HepG2 (cell line): ENCODE data around the gene OPN5.
A peak's percentile ranks its signal among the peaks of the same experiment; 100 is the strongest.

ENCODE experiments used
- CEBPB ChIP-seq: IDR thresholded peaks from 2 replicates; pipeline ENCODE4 v1.6.1; 2011; ENCODE audit warnings: low read depth, low read length, improper control_type of control experiment, borderline replicate concordance
- CTCF ChIP-seq: sonication (generic); formaldehyde crosslinking; IDR thresholded peaks from 2 replicates; pipeline ENCODE4 v1.5.0; 2020; ENCODE audit warnings: mild to moderate bottlenecking, missing genetic modification reagents, moderate library complexity
- DR1 ChIP-seq: sonication (generic); formaldehyde crosslinking; IDR thresholded peaks from 2 replicates; pipeline ENCODE4 v1.8.0; 2021; ENCODE audit warnings: mild to moderate bottlenecking, missing genetic modification reagents, inconsistent platforms
- KDM5B ChIP-seq: sonication (generic); formaldehyde crosslinking; IDR thresholded peaks from 2 replicates; pipeline ENCODE4 v1.4.0; 2020; ENCODE audit warnings: missing genetic modification reagents, mild to moderate bottlenecking, borderline replicate concordance
- NCOA5 ChIP-seq: sonication (generic); formaldehyde crosslinking; IDR thresholded peaks from 2 replicates; pipeline ENCODE4 v1.4.0; 2020; ENCODE audit warnings: missing genetic modification reagents
- PATZ1 ChIP-seq: sonication (generic); formaldehyde crosslinking; IDR thresholded peaks from 2 replicates; pipeline ENCODE4 v1.4.0; 2020; ENCODE audit warnings: missing genetic modification reagents
- RAD21 ChIP-seq: fragments of 450-650 bp; formaldehyde crosslinking; IDR thresholded peaks from 2 replicates; pipeline ENCODE4 v1.5.0; 2020; ENCODE audit warnings: mild to moderate bottlenecking
- SALL1 ChIP-seq: sonication (generic); formaldehyde crosslinking; IDR thresholded peaks from 2 replicates; pipeline ENCODE4 v1.8.0; 2022; ENCODE audit warnings: mild to moderate bottlenecking, missing genetic modification reagents
- TBL1XR1 ChIP-seq: fragments of 150-350 bp; IDR thresholded peaks from 2 replicates; pipeline ENCODE4 v1.6.1; 2014; ENCODE audit warnings: borderline replicate concordance, low read length; ENCODE audit not compliant: partially characterized antibody
- ZBTB20 ChIP-seq: sonication (generic); formaldehyde crosslinking; IDR thresholded peaks from 2 replicates; pipeline ENCODE4 v1.8.1; 2023; ENCODE audit warnings: missing genetic modification reagents, low read depth, mild to moderate bottlenecking, borderline replicate concordance
- ZNF407 ChIP-seq: sonication (generic); formaldehyde crosslinking; IDR thresholded peaks from one replicate; pipeline ENCODE4 v1.5.1; 2020; ENCODE audit warnings: mild to moderate bottlenecking, missing genetic modification reagents; ENCODE audit errors: not compliant biosample characterization
- ZNF747 ChIP-seq: sonication (generic); formaldehyde crosslinking; IDR thresholded peaks from 2 replicates; pipeline ENCODE4 v1.8.1; 2023; ENCODE audit warnings: missing genetic modification reagents, mild to moderate bottlenecking, borderline replicate concordance

- no peak for TF ChIP-seq KDM5B (CRISPR knock-in tag)
- no peak for TF ChIP-seq RAD21 (CRISPR knock-in tag)
- TF ChIP-seq PATZ1 = no peak
- no peak for TF ChIP-seq NCOA5 (CRISPR knock-in tag)
- TF ChIP-seq CTCF (CRISPR knock-in tag) = peak; percentile 12; the same call in 1 of the 2 replicates
- TF ChIP-seq ZBTB20 (CRISPR knock-in tag) = no peak
- no peak for TF ChIP-seq DR1
- no peak for TF ChIP-seq ZNF747 (CRISPR knock-in tag)
- TF ChIP-seq CEBPB = no peak
- TF ChIP-seq ZNF407 = no peak
- no peak for TF ChIP-seq SALL1 (CRISPR knock-in tag)
- no peak for TF ChIP-seq TBL1XR1
These were observed 71.9 kb downstream of the OPN5 start for GRCh38 chr6:47853766-47854165.
